GM18505 (cell line): ENCODE data around the gene VWCE.

Source experiments
- ATAC-seq: cut with Tn5 transposase; IDR thresholded peaks from one replicate; pipeline ENCODE4 v1.9.1; 2021; ENCODE audit not compliant: unreplicated experiment
- POLR2A ChIP-seq: IDR thresholded peaks from 4 replicates; pipeline ENCODE4 v1.6.1; 2011; ENCODE audit warnings: borderline replicate concordance; ENCODE audit not compliant: insufficient read depth, insufficient read length; ENCODE audit errors: extremely low read depth

VWCE gene

DNA sequence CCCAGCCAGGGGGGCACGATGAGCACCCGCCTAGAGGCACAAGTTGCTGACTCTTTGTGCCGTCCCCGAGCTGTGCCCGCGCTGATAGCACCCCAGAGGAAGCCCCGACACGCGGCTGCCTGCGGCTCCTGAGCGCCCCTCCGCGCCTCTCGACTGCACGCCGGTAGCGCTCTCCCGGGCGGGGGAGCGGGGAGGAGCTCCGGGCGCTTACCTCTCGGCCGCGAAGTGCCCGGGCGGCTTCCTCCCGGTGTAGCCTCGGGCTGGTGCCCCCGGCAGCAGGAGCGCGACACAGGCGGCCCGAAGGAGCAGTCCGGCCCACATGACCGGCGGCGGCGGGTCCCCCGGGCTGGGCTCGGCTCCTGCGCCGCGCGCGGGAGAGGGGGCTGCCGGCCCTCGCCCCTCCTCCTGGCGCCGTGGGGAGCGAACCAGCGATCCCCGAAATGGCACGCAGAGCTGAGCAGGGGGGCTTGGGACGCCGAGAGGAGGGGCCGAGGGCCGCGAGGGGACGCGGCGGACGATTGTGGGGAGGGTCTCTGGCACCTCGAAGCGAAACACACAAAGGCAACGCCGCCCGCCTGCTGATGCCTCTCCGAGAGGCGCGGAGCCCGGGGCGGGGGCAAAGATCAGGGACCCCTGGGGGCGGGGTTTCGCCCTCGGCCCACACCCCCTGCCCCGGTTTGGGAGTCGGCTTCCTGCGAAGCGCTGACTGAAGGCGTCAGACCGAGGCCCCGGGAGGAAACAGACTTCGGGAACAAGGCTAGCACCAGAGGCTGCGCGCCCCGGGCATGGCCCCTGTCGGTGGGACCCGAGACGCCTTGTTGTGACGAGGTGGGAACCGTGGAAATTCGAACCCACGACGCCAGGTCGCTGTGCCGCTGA, at the start of gene VWCE:
Gene VWCE, minus strand, starts transcription at position 600 of the 879 bp plus-strand sequence. Its CDS starts 279 bp downstream, at position 321.
- ATAC-seq: peak; percentile 71

DNA sequence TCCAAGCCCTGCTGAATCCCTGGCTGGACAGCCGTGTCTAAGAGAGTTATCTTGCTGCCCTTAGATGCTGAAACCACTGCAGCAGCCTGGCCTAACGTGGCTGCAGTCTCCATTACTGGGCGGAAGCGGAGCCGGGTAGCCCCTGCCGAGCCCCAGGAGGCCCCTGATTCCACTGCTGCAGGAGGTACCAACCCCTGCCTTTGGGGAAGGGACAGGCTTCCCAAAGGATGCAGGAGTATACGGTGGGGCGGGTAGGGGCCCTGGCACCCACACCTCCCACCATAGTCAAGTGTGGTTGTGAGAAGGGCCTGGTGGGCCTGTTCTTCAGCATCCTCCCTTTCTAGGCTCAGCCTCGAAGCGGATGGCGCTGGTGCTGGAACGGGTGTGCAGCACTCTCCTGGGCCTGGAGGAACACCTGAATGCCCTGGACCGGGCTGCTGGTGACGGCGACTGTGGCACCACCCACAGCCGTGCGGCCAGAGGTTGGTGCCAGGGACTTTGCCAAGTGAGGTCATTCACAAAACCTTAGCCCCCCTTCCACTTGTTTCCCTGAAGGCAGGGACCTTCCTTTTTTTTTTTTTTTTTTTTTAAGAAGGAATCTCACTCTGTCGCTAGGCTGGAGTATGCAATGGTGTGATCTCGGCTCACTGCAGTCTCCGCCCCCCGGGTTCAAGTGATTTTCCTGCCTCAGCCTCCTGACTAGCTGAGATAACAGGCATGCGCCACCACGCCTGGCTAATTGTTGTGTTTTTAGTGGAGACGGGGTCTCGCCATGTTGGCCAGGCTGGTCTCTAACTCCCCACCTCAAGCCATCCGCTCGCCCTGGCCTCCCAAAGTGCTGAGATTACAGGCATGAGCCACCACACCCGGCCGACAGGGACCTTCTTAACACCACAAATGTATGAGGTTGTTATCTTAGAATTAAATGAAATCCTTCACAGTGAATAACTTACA, 49.0 kb upstream of the VWCE start:
- no peak for TF ChIP-seq POLR2A
- no peak for ATAC-seq

More for the DNA sequence above, at the start of gene VWCE:
- peak; percentile 58 for TF ChIP-seq POLR2A

GRCh38 chr11:61342207-61342803, 47.2 kb upstream of the VWCE start:
- TF ChIP-seq POLR2A: no peak
- no peak for ATAC-seq

GRCh38 chr11:61341706-61342105, 46.6 kb upstream of the VWCE start:
- ATAC-seq: no peak
- no peak for TF ChIP-seq POLR2A

DNA sequence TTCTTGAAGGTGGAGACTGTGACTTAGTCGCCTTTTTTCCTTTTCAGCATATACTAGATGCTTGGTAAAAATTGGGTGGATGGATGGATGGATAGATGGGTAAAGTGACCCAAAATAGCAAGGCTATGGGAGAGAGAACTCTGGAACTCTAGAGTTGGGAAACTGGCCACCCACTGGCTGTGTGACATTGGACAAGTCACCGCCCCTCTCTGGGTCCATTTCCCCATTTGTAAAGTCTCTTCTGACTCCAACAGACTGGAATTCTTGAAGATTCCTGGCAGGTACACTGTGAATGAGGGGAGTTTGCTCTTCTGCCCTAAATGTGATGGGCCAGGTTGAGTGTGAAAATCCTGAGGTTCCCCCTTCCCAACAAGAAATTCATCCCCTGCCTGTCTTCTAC, 45.9 kb upstream of the VWCE start:
- ATAC-seq: no peak
- TF ChIP-seq POLR2A: no peak

DNA sequence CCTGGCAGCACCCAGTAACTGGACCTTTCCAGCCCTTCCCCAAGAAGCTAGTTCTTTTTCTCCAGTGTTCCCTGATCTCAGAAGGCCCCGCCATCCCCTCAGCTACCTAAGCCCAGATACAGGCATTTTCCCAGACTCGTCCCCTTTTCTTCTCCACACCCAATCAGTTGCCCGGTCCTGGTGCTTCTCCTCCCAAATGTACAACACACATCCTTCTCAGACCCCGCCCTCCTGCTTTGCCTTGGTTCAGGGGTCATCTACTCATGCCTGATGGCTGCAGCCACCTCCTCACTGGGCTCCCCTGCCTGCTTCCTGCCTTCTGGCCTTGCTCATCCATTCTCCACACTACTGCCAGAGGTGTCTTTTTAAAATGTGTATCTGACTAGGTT, 44.4 kb upstream of the VWCE start:
- no peak for TF ChIP-seq POLR2A
- no peak for ATAC-seq

- TF ChIP-seq POLR2A: no peak
- ATAC-seq: no peak
These were observed 43.8 kb upstream of the VWCE start for GRCh38 chr11:61338783-61339489.

DNA sequence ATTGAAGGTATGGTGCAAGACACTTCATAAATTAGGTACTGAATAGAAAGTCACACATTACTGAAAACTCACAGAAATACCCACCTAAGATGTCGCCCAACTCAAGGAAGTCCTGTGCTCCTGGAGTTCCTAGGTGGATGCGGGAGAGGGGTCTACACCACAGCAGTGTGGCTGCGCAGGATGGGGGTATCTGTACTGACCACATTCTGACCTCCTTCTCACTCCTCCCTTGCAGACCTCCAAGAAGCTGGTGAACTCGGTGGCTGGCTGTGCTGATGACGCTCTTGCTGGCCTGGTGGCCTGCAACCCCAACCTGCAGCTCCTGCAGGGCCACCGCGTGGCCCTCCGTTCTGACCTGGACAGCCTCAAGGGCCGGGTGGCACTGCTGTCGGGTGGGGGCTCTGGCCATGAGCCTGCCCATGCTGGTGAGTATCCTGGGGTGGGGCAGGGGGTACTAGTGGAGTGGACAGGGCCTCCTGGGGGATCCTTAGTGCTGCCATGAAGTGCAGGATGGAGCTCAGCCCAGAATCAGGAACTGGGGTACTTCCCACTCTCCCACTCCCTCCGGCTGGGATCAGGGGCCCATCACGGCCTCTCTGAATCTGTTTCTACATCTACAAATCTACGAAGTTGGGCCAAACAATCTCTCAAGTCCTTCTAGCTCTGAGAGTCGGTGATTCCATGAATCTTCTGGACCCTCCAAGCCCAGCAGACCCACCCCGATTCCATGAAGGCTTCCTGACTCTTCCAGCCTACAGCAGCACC, 42.8 kb upstream of the VWCE start:
- no peak for TF ChIP-seq POLR2A
- ATAC-seq: no peak

DNA sequence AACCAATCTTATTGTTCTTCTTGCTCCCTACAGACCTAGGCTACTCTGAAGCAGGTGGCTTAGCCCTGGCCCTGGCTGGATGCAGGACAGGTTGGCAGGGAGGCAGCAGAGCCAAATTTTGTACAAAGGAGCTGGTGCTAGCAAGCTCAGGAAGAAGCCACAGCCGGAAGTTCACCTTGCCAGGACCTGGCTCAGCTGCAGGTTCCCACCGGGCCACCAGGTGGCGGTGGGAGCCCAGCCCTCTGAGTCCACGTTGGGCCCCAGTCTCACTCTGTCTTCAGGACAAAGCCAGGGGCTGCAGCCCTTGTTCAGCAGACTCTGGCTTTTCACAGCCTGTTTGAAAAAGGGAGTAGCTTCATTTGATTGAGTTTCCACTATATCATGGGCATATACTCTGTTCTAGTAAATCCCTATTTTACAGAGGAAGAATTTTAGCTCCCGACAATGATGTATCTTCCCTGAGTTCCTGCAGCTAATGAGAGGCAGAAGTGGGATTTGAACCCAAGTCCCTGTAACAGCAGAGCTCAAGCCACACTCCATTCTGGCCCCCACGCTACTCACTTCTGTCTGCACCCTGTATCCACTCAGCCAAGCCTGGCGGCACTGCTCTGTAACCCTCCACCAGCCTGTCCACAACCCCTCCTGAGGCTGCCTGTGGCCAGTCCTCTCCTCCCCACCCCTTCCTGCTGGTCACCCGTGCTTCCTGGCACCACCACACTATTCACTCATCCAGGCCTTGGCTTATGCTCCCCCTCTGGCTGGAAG, 41.2 kb upstream of the VWCE start:
- ATAC-seq: peak; percentile 49
- TF ChIP-seq POLR2A: peak; percentile 34

DNA sequence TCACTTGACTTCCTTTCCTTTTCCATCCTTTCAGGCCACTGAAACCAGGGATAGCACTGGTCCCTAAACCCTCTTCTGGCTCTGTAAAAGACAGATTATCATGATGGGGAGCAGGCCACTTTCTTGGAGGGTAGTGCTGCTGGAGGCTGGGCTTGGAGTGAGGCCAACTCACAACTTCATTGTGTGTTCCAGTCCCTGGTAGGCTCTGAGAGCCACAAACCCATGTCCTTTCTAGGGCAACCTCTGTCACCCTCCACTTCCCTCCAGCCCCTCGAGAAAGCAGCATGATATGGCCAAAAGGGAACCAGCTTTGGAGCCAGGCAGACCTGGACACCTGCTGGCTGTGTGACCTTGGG, 40.2 kb upstream of the VWCE start:
- no peak for TF ChIP-seq POLR2A
- ATAC-seq: no peak
